Middle frontal gyrus (tissue), 1 donor: ENCODE results near the gene PKIG.
"Not testable (repeated sequence)": the region's sequence is repeated elsewhere in the genome, so short reads cannot be mapped to it uniquely, and the experiment has no call there.

ENCODE experiments used
- DNase-seq: peaks from one replicate; pipeline ENCODE4 v3.0.0-alpha.2; 2015; ENCODE audit warnings: low spot score; ENCODE audit errors: extremely low spot score

The PKIG gene

GRCh38 chr20:44582311-44583025 lies at the start of gene PKIG:
Gene PKIG (plus strand): TSS chr20:44582579. CDS start chr20:44614557, 31,978 bp downstream.
- DNase-seq: no peak

DNA sequence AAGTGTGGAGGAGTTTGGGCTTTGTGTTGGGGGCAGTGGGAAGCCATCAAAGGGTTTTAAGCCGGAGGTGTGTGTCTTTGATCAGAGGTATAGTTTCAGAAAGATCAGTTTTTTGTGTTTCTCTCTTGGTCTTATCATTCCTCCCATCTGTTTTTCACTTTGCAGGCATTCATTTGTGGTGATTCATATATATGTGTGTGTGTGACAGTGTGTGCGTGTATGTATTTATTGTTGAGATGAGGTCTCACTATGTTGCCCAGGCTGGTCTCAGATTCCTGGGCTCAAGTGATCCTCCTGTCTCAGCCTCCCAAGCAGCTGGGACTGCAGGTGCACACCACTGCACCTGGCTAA lies 49.4 kb upstream of the PKIG start:
- DNase-seq: no peak

GRCh38 chr20:44533928-44534327 lies 48.5 kb upstream of the PKIG start:
- no peak for DNase-seq

GRCh38 chr20:44536175-44536574 lies 46.2 kb upstream of the PKIG start:
- DNase-seq: no peak

DNA sequence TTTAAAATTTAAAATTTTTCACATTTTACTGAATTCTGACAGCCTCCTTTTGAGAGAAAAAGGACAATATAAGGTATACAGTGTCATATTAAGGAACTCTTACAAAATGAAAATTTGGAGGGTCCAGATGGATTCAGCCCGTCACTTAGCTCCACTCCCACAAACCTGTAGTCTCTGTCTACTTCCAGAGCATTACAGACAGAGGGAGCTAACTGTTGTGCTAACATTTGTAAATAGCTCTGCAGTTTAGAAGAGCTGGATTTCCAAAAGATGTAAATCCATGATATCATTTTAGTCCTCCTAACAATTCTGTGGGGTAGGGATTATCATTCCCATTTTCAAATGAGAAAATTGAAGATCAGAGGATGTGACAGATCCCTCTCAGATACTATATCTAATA lies 44.4 kb upstream of the PKIG start:
- no peak for DNase-seq

- DNase-seq: no peak
Observed at GRCh38 chr20:44540834-44541233, 41.5 kb upstream of the PKIG start.

- DNase-seq: no peak
Observed at GRCh38 chr20:44541992-44542391, 40.4 kb upstream of the PKIG start.

GRCh38 chr20:44542890-44543289 lies 39.5 kb upstream of the PKIG start:
- DNase-seq: no peak

DNA sequence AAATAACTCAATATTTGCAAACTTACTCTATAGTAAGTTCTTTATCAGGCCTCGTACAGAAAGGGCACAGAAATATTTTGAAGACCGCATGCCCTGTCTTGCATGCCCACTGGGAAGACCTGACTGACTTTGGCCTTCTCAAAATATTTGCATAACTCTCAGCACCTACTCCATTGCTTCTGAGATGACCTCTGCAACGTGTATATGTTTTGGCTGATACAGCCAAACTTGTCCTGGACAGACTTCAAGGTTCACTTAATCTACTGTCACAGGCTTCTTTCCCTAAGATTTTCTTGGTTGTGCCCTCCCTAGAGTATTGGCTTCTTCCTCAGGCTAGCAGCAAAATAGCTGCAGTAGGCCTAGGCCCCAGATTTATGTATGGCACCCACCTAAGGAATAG lies 39.0 kb upstream of the PKIG start:
- DNase-seq: no peak

- DNase-seq: no peak
Observed at GRCh38 chr20:44544263-44544662, 38.1 kb upstream of the PKIG start.

DNA sequence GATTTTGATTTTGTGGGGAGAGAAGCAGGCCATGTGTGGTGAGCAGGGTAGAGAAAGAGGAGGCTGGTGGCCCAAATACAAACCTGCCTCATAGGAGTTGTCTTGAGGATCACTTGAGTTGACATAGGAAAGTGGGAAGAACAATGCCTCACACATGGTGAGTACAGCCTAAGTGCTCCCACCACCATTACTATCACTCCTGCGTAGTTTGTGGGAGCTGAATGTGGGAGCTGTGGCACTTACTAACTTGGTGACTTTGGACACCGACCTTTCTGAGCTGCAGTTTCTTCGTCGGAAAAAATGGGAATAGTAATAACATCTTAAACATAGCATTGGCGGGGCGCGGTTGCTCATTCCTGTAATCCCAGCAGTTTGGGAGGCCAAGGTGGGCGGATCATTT lies 35.0 kb upstream of the PKIG start:
- DNase-seq: no peak

- DNase-seq: no peak
Observed at GRCh38 chr20:44549123-44549522, 33.3 kb upstream of the PKIG start.

DNA sequence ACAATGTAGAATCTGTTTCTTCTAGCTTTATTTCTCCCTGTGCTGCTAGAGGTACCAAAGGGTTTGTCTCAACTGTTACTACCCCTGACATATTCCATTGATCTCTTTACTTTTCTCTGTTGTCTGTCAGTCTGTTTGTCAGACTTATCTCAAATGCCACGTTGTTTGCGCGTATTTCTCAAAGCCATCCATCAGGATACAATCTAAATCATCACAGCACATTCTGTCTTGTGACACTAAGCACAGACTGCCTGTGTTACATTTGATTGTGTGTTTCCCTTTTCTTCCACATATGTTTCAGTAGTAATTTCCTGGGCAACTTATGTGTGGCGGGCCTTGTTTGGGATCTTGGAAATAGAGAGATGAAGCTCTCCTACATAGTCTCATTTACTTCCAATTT lies 30.3 kb upstream of the PKIG start:
- no peak for DNase-seq

DNA sequence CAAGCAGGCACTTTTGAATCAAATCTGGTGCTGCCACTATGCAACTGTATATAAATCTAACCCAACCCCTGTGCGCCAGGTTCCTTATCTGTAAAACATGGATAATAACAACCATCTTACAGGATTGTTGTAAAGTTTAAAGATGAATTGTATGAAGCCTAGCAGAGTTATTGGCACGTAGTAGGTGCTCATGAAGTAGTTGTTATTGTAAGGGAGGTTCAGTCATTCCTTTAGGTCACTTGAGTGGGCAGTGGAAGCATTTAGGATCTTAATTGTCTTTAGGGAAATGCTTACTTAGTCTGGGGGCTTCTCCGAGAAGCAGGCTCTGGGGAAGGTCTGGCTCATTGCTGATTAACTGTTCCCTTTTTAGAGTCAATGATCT lies 29.8 kb upstream of the PKIG start:
- no peak for DNase-seq

GRCh38 chr20:44552950-44553908 lies 29.1 kb upstream of the PKIG start:
- no peak for DNase-seq

DNA sequence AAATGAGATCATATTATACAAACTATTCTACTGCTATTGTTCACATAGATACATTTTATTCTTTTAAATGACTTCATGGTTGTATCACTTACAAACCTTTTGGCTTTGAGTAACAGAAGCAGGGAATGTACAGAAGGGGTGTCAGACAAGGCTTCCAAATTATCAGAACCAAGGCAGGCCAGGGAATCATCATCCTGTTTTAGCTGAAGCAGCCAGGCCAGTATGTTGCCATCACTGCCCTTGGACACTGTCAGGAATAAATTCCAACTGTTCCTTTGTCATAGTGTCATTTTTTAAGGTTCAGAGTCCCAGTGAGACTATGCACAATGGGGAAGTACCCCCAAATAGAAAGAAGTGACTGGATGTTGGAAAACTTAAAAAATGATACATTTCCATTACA lies 23.1 kb upstream of the PKIG start:
- no peak for DNase-seq

GRCh38 chr20:44560229-44560628 lies 22.1 kb upstream of the PKIG start:
- DNase-seq: no peak

DNA sequence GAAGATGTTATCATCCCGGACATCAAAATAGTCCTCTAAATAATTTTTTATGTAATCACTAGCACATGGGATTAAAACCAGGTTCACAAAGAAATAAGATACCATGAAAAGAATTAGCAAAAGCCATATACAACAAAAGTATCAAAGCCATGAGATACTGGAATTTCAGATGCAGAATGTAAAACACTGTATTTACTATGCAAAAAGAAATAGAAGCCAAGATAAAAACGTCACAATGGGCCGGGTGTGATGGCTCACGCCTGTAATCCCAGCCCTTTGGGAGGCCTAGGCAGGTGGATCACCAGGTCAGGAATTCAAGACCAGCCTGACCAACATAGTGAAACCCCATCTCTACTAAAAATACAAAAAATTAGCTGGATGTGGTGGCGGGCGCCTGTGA lies 21.6 kb upstream of the PKIG start:
- DNase-seq: not testable (repeated sequence)

DNA sequence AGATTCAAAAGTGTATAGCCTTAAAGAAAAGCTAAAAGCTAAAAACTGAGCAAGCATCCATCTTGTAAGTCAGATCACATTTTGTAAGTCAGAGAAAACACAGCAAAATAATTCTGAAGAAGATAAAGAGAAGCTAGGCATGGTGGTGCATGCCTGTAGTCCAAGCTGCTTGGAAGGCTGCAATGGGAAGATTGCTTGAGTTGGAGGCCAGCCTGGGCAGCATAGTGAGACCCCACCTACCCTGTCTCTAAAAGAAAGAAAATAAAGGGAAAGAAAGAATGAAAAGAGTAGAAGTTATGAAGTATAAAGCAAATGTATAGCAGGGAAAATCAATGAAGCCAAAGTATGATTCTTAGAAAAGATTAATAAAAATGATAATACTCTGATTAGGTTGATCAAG lies 20.5 kb upstream of the PKIG start:
- DNase-seq: no peak

DNA sequence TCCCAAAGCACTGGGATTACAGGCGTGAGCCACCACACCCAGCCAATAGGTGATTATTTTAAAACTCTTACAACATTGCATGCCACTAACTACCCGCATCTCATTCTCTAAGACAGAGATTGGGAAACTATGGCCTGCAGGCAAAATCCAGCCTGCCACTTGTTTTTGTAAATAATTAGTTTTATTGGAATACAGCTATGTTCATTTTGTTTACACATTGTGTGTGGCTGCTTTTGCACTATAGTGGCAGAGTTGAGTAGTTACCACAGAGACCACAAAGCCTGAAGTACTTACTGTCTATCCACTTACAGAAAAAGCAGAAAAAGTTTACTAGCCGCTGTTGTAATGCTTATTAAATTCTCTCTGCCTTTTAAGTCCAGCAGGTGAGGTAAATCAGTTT lies 16.4 kb upstream of the PKIG start:
- DNase-seq: no peak

DNA sequence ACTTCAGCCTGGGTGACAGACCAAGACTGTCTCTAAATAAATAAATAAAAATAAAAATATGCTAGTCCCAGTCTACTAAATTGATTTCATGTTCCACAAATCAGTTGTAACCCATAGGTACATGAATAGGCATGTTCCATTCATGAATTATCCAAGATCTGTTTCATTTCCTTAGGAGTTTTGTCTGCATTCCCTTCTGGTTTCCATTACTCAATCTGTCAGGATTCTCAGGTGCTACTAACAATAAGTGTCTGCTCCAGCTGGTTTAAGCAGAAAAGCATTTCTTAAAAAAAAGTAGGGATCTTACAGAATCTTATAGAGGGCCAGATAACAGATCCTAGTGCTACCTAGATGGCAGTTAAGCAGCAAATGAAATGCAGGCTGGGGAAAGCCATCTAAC lies 15.6 kb upstream of the PKIG start:
- DNase-seq: no peak

- DNase-seq: no peak
Observed at GRCh38 chr20:44570367-44570766, 12.0 kb upstream of the PKIG start.
